ENCODE data around the gene PEX3.

DNA sequence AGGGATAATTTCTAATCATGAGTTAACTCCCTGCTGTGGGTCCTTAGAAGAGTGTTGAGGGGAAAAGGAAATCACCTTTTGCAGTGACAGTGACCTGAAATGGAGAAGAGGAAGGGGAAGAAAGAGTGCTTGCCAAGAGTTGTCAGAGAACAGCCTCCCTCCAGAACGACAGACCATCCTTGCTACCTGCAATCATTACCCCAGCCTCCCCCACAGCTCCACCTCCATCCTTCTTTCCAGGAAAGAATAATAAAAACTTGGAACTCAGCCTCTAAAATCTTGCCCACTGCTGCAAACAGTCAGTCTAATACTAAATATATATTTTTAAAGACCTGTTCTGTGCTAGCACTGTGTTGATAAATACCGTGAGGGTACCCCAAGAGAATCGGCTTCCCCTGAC lies 89.6 kb downstream of the PEX3 start:
- TF ChIP-seq, protein P1, sequence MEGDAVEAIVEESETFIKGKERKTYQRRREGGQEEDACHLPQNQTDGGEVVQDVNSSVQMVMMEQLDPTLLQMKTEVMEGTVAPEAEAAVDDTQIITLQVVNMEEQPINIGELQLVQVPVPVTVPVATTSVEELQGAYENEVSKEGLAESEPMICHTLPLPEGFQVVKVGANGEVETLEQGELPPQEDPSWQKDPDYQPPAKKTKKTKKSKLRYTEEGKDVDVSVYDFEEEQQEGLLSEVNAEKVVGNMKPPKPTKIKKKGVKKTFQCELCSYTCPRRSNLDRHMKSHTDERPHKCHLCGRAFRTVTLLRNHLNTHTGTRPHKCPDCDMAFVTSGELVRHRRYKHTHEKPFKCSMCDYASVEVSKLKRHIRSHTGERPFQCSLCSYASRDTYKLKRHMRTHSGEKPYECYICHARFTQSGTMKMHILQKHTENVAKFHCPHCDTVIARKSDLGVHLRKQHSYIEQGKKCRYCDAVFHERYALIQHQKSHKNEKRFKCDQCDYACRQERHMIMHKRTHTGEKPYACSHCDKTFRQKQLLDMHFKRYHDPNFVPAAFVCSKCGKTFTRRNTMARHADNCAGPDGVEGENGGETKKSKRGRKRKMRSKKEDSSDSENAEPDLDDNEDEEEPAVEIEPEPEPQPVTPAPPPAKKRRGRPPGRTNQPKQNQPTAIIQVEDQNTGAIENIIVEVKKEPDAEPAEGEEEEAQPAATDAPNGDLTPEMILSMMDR (IDR thresholded peaks at IDR 0.05): no peak
- no peak for TF ChIP-seq POLR2AphosphoS5 (IDR thresholded peaks at IDR 0.05; ENCODE audit: insufficient read depth in 1 of 2, low read depth in 1 of 2)
